Mesenchymal stem cell (in vitro differentiated cells and primary cell): Measurements from ENCODE around the gene GALNT16.
"Not testable (repeated sequence)": the region's sequence is repeated elsewhere in the genome, so short reads cannot be mapped to it uniquely, and the experiment has no call there.

ENCODE experiments used
- DNase-seq: peaks from one replicate; pipeline ENCODE4 v3.0.0-alpha.2; 2013
- H2AFZ ChIP-seq: one replicate; pipeline ENCODE4 v1.6.1; 2013; ENCODE audit warnings: low read depth, mild to moderate bottlenecking, control low read depth, inconsistent platforms, low read length, moderate library complexity
- H2AK5ac ChIP-seq: 2 replicates; pipeline ENCODE4 v1.6.1; 2013; ENCODE audit warnings: low read length, moderate library complexity, mild to moderate bottlenecking, inconsistent platforms; ENCODE audit not compliant: severe bottlenecking
- H2BK120ac ChIP-seq: one replicate; pipeline ENCODE4 v1.6.1; 2013; ENCODE audit warnings: low read depth, mild to moderate bottlenecking, inconsistent platforms, low read length, moderate library complexity
- H2BK12ac ChIP-seq, 2 experiments: one replicate each; pipeline ENCODE4 v1.6.1; 2013; ENCODE audit warnings: inconsistent platforms in 2 of 2, low read length in 2 of 2, mild to moderate bottlenecking in 2 of 2, moderate library complexity in 2 of 2, control low read depth in 1 of 2
- H2BK15ac ChIP-seq: one replicate; pipeline ENCODE4 v1.6.1; 2013; ENCODE audit warnings: mild to moderate bottlenecking, low read depth, inconsistent platforms; ENCODE audit not compliant: poor library complexity, severe bottlenecking
- H2BK5ac ChIP-seq: 2 replicates; pipeline ENCODE4 v1.6.1; 2013; ENCODE audit warnings: low read depth, mild to moderate bottlenecking, low read length, control low read depth, inconsistent platforms; ENCODE audit not compliant: poor library complexity, severe bottlenecking
- H3K14ac ChIP-seq, 2 experiments: one replicate each; pipeline ENCODE4 v1.6.1; 2013; ENCODE audit warnings: inconsistent platforms in 2 of 2, low read length in 2 of 2, control low read depth in 1 of 2, mild to moderate bottlenecking in 1 of 2, moderate library complexity in 1 of 2
- H3K18ac ChIP-seq, 2 experiments: one replicate each; pipeline ENCODE4 v1.6.1; 2013; ENCODE audit warnings: inconsistent platforms in 2 of 2, low read length in 2 of 2, control low read depth in 1 of 2, low read depth in 1 of 2, mild to moderate bottlenecking in 1 of 2
- H3K23ac ChIP-seq, 2 experiments: one replicate each; pipeline ENCODE4 v1.6.1; 2013; ENCODE audit warnings: inconsistent platforms in 2 of 2, low read length in 2 of 2, mild to moderate bottlenecking in 2 of 2, moderate library complexity in 2 of 2, control low read depth in 1 of 2
- H3K27ac ChIP-seq: 2 replicates; pipeline ENCODE4 v1.5.1; 2013; ENCODE audit warnings: mild to moderate bottlenecking, moderate library complexity, low read length, control low read depth, inconsistent platforms; ENCODE audit not compliant: poor library complexity, severe bottlenecking
- H3K27me3 ChIP-seq, 2 experiments: 2 replicates each; pipeline versions ENCODE4 v1.6.1 to v1.7.0; 2013; ENCODE audit warnings: low read length in 2 of 2, mild to moderate bottlenecking in 2 of 2, moderate library complexity in 2 of 2, control low read depth in 1 of 2, inconsistent platforms in 1 of 2; ENCODE audit not compliant: control insufficient read depth in 1 of 2, insufficient read depth in 1 of 2
- H3K36me3 ChIP-seq, 2 experiments: 2 replicates each; pipeline versions ENCODE4 v1.6.1 to v1.7.0; 2013; ENCODE audit warnings: low read length in 2 of 2, control low read depth in 1 of 2, inconsistent platforms in 1 of 2, low read depth in 1 of 2, mild to moderate bottlenecking in 1 of 2; ENCODE audit not compliant: insufficient read depth in 2 of 2, control insufficient read depth in 1 of 2
- H3K4ac ChIP-seq, 2 experiments: one replicate each; pipeline ENCODE4 v1.6.1; 2013; ENCODE audit warnings: inconsistent platforms in 2 of 2, low read length in 2 of 2, mild to moderate bottlenecking in 2 of 2, moderate library complexity in 2 of 2, control low read depth in 1 of 2, low read depth in 1 of 2
- H3K4me1 ChIP-seq: 2 replicates; pipeline ENCODE4 v1.6.1; 2013; ENCODE audit warnings: low read depth, low read length, control low read depth; ENCODE audit not compliant: control insufficient read depth, insufficient read depth
- H3K4me2 ChIP-seq: 2 replicates; pipeline ENCODE4 v1.6.1; 2013; ENCODE audit warnings: low read length, mild to moderate bottlenecking, inconsistent platforms; ENCODE audit not compliant: poor library complexity, severe bottlenecking
- H3K4me3 ChIP-seq, 2 experiments: 2 replicates each; pipeline versions ENCODE4 v1.5.1 to v1.7.0; 2013; ENCODE audit warnings: low read length in 2 of 2, mild to moderate bottlenecking in 2 of 2, control low read depth in 1 of 2, low read depth in 1 of 2; ENCODE audit not compliant: insufficient read depth in 1 of 2
- H3K79me1 ChIP-seq: replicated peaks from 2 replicates; pipeline ENCODE4 v1.6.1; 2013; ENCODE audit warnings: mild to moderate bottlenecking, control low read depth, low read length, inconsistent platforms; ENCODE audit not compliant: poor library complexity, severe bottlenecking
- H3K9ac ChIP-seq: 2 replicates; pipeline ENCODE4 v1.7.0; 2013; ENCODE audit warnings: mild to moderate bottlenecking, low read length, moderate library complexity
- H3K9me3 ChIP-seq: 2 replicates; pipeline ENCODE4 v1.7.0; 2013; ENCODE audit warnings: mild to moderate bottlenecking, low read length; ENCODE audit not compliant: control insufficient read depth
- H4K8ac ChIP-seq: one replicate; pipeline ENCODE4 v1.6.1; 2013; ENCODE audit warnings: inconsistent platforms, mild to moderate bottlenecking, low read length, moderate library complexity
- H4K91ac ChIP-seq: one replicate; pipeline ENCODE4 v1.6.1; 2013; ENCODE audit warnings: mild to moderate bottlenecking, low read length, inconsistent platforms
- WGBS: methylation state at CpG from one replicate; pipeline ENCODE4 v1.1.7; 2013; ENCODE audit warnings: mixed read lengths; 5-methylcytosine and 5-hydroxymethylcytosine counted together

The GALNT16 gene

GRCh38 chr14:69275331-69275730, 15.4 kb downstream of the GALNT16 start:
- Histone ChIP-seq H2AK5ac (no peak overlapping the region), H4K91ac (no peak overlapping the region), H4K8ac (no peak overlapping the region), H3K36me3 (no peaks in the 10 kb centered on the region), H3K79me1 (no peaks in the 10 kb centered on the region), H2AFZ (no peak overlapping the region), H3K4me1 (peaks cover 4% of the 10 kb centered on the region), H3K23ac (no peak overlapping the region), H2BK12ac (no peak overlapping the region), H2BK15ac (no peak overlapping the region), H3K14ac (no peak overlapping the region), H3K9me3 (no peaks in the 10 kb centered on the region), H2BK120ac (no peak overlapping the region), H2BK5ac (no peak overlapping the region), H3K4me2 (no peak overlapping the region), H3K27me3 (peaks cover 0 to 30% of the 10 kb centered on the region in 2 experiments), H3K18ac (no peak overlapping the region), H3K4ac (no peak overlapping the region), H3K27ac (no peak overlapping the region), H3K4me3 (no peak overlapping the region), H3K9ac (no peak overlapping the region)
- no peak for DNase-seq
- 100% methylated on average over 2 of the region's 2 CpGs for WGBS

GRCh38 chr14:69277356-69277755, 17.4 kb downstream of the GALNT16 start:
- H3K4ac ChIP-seq, H3K9ac ChIP-seq, H2BK15ac ChIP-seq, DNase-seq, H4K8ac ChIP-seq, H3K4me1 ChIP-seq, H3K79me1 ChIP-seq, H2AFZ ChIP-seq, H3K14ac ChIP-seq, H4K91ac ChIP-seq, H3K36me3 ChIP-seq, H2AK5ac ChIP-seq, H3K23ac ChIP-seq, H2BK120ac ChIP-seq, H3K18ac ChIP-seq, H3K4me2 ChIP-seq, H2BK5ac ChIP-seq, H3K9me3 ChIP-seq, H2BK12ac ChIP-seq, H3K4me3 ChIP-seq, H3K27ac ChIP-seq: not testable (repeated sequence)
- no CpG with 5 or more reads among the region's 3 CpGs for WGBS
- H3K27me3 ChIP-seq, result peaks cover 0 to 42% of the 10 kb centered on the region in 2 experiments

- no peak overlapping the region for H4K8ac ChIP-seq
- no peaks in the 10 kb centered on the region for H3K9me3 ChIP-seq
- no peaks in the 10 kb centered on the region for H3K79me1 ChIP-seq
- no peaks in the 10 kb centered on the region for H3K4me1 ChIP-seq
- no peak overlapping the region for H2BK12ac ChIP-seq
- peaks cover 0 to 31% of the 10 kb centered on the region in 2 experiments for H3K27me3 ChIP-seq
- no peak overlapping the region for H3K27ac ChIP-seq
- no peak overlapping the region for H2AK5ac ChIP-seq
- WGBS, result 93% methylated on average over 9 of the region's 9 CpGs
- no peak overlapping the region for H3K4me2 ChIP-seq
- no peak overlapping the region for H3K14ac ChIP-seq
- no peak overlapping the region for H3K18ac ChIP-seq
- no peak overlapping the region for H3K4me3 ChIP-seq
- no peak overlapping the region for H2BK15ac ChIP-seq
- H2BK120ac ChIP-seq, result no peak overlapping the region
- H3K4ac ChIP-seq, result no peak overlapping the region
- no peak overlapping the region for H2BK5ac ChIP-seq
- DNase-seq, result no peak
- H4K91ac ChIP-seq, result no peak overlapping the region
- no peak overlapping the region for H3K23ac ChIP-seq
- H2AFZ ChIP-seq, result no peak overlapping the region
- H3K9ac ChIP-seq, result no peak overlapping the region
- no peaks in the 10 kb centered on the region for H3K36me3 ChIP-seq
These were observed 20.9 kb downstream of the GALNT16 start for GRCh38 chr14:69280746-69281291.

GRCh38 chr14:69281450-69282169, 21.7 kb downstream of the GALNT16 start:
- no peak overlapping the region for H2BK15ac ChIP-seq
- H3K27ac ChIP-seq, result no peak overlapping the region
- no peak overlapping the region for H3K4me2 ChIP-seq
- WGBS, result 80% methylated on average over 10 of the region's 10 CpGs
- no peak overlapping the region for H2BK12ac ChIP-seq
- no peak overlapping the region for H3K9ac ChIP-seq
- no peak overlapping the region for H4K91ac ChIP-seq
- H2AFZ ChIP-seq, result no peak overlapping the region
- no peak overlapping the region for H3K4me3 ChIP-seq
- no peaks in the 10 kb centered on the region for H3K4me1 ChIP-seq
- H3K18ac ChIP-seq, result no peak overlapping the region
- no peak overlapping the region for H4K8ac ChIP-seq
- peaks cover 0 to 31% of the 10 kb centered on the region in 2 experiments for H3K27me3 ChIP-seq
- H2BK120ac ChIP-seq, result no peak overlapping the region
- no peaks in the 10 kb centered on the region for H3K9me3 ChIP-seq
- no peak overlapping the region for H3K23ac ChIP-seq
- no peak for DNase-seq
- H2BK5ac ChIP-seq, result no peak overlapping the region
- H2AK5ac ChIP-seq, result no peak overlapping the region
- H3K36me3 ChIP-seq, result no peaks in the 10 kb centered on the region
- no peak overlapping the region for H3K14ac ChIP-seq
- H3K79me1 ChIP-seq, result no peaks in the 10 kb centered on the region
- H3K4ac ChIP-seq, result no peak overlapping the region
